Astrocyte (in vitro differentiated cells and primary cell): ENCODE measurements around the gene ST6GALNAC2. TPM values are rescaled to one million over a fixed set of nuclear protein-coding genes. Genes with fewer than 3 reads are reported as not detected.
A peak's percentile ranks its signal among the peaks of the same experiment; 100 is the strongest.

Experiments
- DNase-seq: peaks from one replicate; pipeline ENCODE4 v3.0.0-alpha.2; 2010; ENCODE audit warnings: low read depth
- FAIRE-seq: peaks from 2 replicates; lab custom pipeline; 2011; peaks lifted over from hg19 to GRCh38; lab: Jason Lieb, UNC
- H2AFZ ChIP-seq: 2 replicates; pipeline ENCODE4 v1.6.0; 2012; ENCODE audit warnings: low read depth, low read length, inconsistent platforms
- H3K27ac ChIP-seq: 2 replicates; pipeline ENCODE4 v1.5.1; 2011; ENCODE audit warnings: low read depth, low read length, inconsistent platforms
- H3K27me3 ChIP-seq: 2 replicates; pipeline ENCODE4 v1.6.0; 2011; ENCODE audit warnings: low read length, inconsistent platforms; ENCODE audit not compliant: insufficient read depth
- H3K36me3 ChIP-seq: 2 replicates; pipeline ENCODE4 v1.5.1; 2011; ENCODE audit warnings: low read length, inconsistent platforms; ENCODE audit not compliant: insufficient read depth
- H3K4me1 ChIP-seq: 2 replicates; pipeline ENCODE4 v1.5.1; 2011; ENCODE audit warnings: low read length, inconsistent platforms; ENCODE audit not compliant: insufficient read depth
- H3K4me2 ChIP-seq: 2 replicates; pipeline ENCODE4 v1.6.0; 2012; ENCODE audit warnings: low read length, inconsistent platforms
- H3K4me3 ChIP-seq: 2 replicates; pipeline ENCODE4 v1.5.1; 2011; ENCODE audit warnings: low read depth, mild to moderate bottlenecking, low read length, inconsistent platforms; ENCODE audit not compliant: insufficient read depth
- H3K79me2 ChIP-seq: 2 replicates; pipeline ENCODE4 v1.6.0; 2012; ENCODE audit warnings: mild to moderate bottlenecking, low read length, inconsistent platforms; ENCODE audit not compliant: insufficient read depth
- H3K9ac ChIP-seq: 2 replicates; pipeline ENCODE4 v1.6.0; 2012; ENCODE audit warnings: mild to moderate bottlenecking, low read length, inconsistent platforms
- H3K9me3 ChIP-seq: 2 replicates; pipeline ENCODE4 v1.5.1; 2012; ENCODE audit warnings: low read depth, mild to moderate bottlenecking, low read length, inconsistent platforms; ENCODE audit not compliant: insufficient read depth
- H4K20me1 ChIP-seq: 2 replicates; pipeline ENCODE4 v1.6.0; 2012; ENCODE audit warnings: low read length, inconsistent platforms; ENCODE audit not compliant: insufficient read depth
- H3K27ac Mint-ChIP-seq: one replicate; pipeline ENCODE4 v1.8.0; 2021; ENCODE audit warnings: mild to moderate bottlenecking, mixed read lengths; ENCODE audit not compliant: unreplicated experiment
- H3K27me3 Mint-ChIP-seq: one replicate; pipeline ENCODE4 v1.8.0; 2021; ENCODE audit warnings: low read depth, mixed read lengths; ENCODE audit not compliant: unreplicated experiment
- H3K36me3 Mint-ChIP-seq: one replicate; pipeline ENCODE4 v1.8.0; 2021; ENCODE audit warnings: low read depth, mixed read lengths; ENCODE audit not compliant: unreplicated experiment
- H3K4me1 Mint-ChIP-seq: one replicate; pipeline ENCODE4 v1.8.0; 2021; ENCODE audit warnings: low read depth, mixed read lengths; ENCODE audit not compliant: unreplicated experiment
- H3K4me3 Mint-ChIP-seq: one replicate; pipeline ENCODE4 v1.8.0; 2021; ENCODE audit warnings: mild to moderate bottlenecking, moderate library complexity, mixed read lengths; ENCODE audit not compliant: unreplicated experiment
- H3K9me3 Mint-ChIP-seq: one replicate; pipeline ENCODE4 v1.8.0; 2021; ENCODE audit warnings: mild to moderate bottlenecking, mixed read lengths; ENCODE audit not compliant: unreplicated experiment
- CTCF ChIP-seq: IDR thresholded peaks from 2 replicates; pipeline ENCODE4 v1.5.1; 2011; ENCODE audit warnings: low read depth, mild to moderate bottlenecking, inconsistent platforms, low read length, moderate library complexity; ENCODE audit not compliant: insufficient read depth
- EZH2 ChIP-seq: IDR thresholded peaks from 2 replicates; pipeline ENCODE4 v1.6.1; 2012; ENCODE audit warnings: mild to moderate bottlenecking, low read length, inconsistent platforms; ENCODE audit not compliant: insufficient read depth
- total RNA-seq: library from RNA; stranded (reverse); gene quantifications from 2 replicates; pipeline ENCODE4 v1.2.1, GENCODE V29; 2021

The ST6GALNAC2 gene
- total RNA-seq, 1 donor from 2014 or later: 0.79 TPM

GRCh38 chr17:76539631-76540271 lies 45.9 kb downstream of the ST6GALNAC2 start, which contains the start of gene PRCD:
Gene PRCD (plus strand): TSS chr17:76540044. CDS start chr17:76540142, 98 bp downstream.
- Histone ChIP-seq H3K79me2 (no peaks in the 10 kb centered on the region), H3K4me2 (peak within 1 kb of the TSS; percentile 84), H3K27me3 (peaks cover 20% of the 10 kb centered on the region), H3K9ac (peak within 1 kb of the TSS; percentile 58), H3K4me3 (peak within 1 kb of the TSS; percentile 47), H3K4me1 (peaks cover 24% of the 10 kb centered on the region), H3K9me3 (no peaks in the 10 kb centered on the region), H2AFZ (peak within 1 kb of the TSS; percentile 90), H4K20me1 (peaks cover 6% of the 10 kb centered on the region), H3K27ac (no peak within 1 kb of the TSS), H3K36me3 (no peaks in the 10 kb centered on the region)
- H3K27ac Mint-ChIP-seq: peak within 1 kb of the TSS; percentile 10
- peaks cover 19% of the 10 kb centered on the region for H3K27me3 Mint-ChIP-seq
- no peaks in the 10 kb centered on the region for H3K9me3 Mint-ChIP-seq
- FAIRE-seq: no peak
- TF ChIP-seq CTCF (no peak), EZH2 (peak; percentile 35)
- no peaks in the 10 kb centered on the region for H3K36me3 Mint-ChIP-seq
- DNase-seq: no peak
- peaks cover 25% of the 10 kb centered on the region for H3K4me1 Mint-ChIP-seq
- peak within 1 kb of the TSS; percentile 77 for H3K4me3 Mint-ChIP-seq

- Histone ChIP-seq H3K27ac (no peak overlapping the region), H3K4me2 (no peak overlapping the region), H3K9ac (no peak overlapping the region), H3K27me3 (peaks cover 20% of the 10 kb centered on the region), H4K20me1 (peaks cover 6% of the 10 kb centered on the region), H3K79me2 (no peaks in the 10 kb centered on the region), H3K36me3 (no peaks in the 10 kb centered on the region), H3K4me3 (no peak overlapping the region), H3K4me1 (peaks cover 17% of the 10 kb centered on the region), H2AFZ (no peak overlapping the region), H3K9me3 (no peaks in the 10 kb centered on the region)
- peaks cover 21% of the 10 kb centered on the region for H3K4me1 Mint-ChIP-seq
- FAIRE-seq (no peak), DNase-seq (no peak)
- no peak for TF ChIP-seq CTCF
- no peaks in the 10 kb centered on the region for H3K36me3 Mint-ChIP-seq
- H3K9me3 Mint-ChIP-seq: no peaks in the 10 kb centered on the region
- peaks cover 16% of the 10 kb centered on the region for H3K27me3 Mint-ChIP-seq
- peak overlapping the region; percentile 10 for H3K27ac Mint-ChIP-seq
- H3K4me3 Mint-ChIP-seq: peak overlapping the region; percentile 77
Observed at GRCh38 chr17:76538941-76539570, 46.6 kb downstream of the ST6GALNAC2 start.
